ENCODE measurements around the gene POTEM.
"Not testable (repeated sequence)": the region's sequence is repeated elsewhere in the genome, so short reads cannot be mapped to it uniquely, and the experiment has no call there.

POTEM gene

GRCh38 chr14:19011703-19012102 is 44.5 kb downstream of the POTEM start:
- not testable (repeated sequence) for H3K79me1 ChIP-seq (ENCODE audit: low read length); H2AK5ac ChIP-seq (ENCODE audit: low read length); H3K4ac ChIP-seq (ENCODE audit: low read depth, low read length); H3K9ac ChIP-seq (ENCODE audit: low read length); H3K23ac ChIP-seq (ENCODE audit: low read length); H3K14ac ChIP-seq (ENCODE audit: low read length); H2BK12ac ChIP-seq (ENCODE audit: low read length); H3K18ac ChIP-seq (ENCODE audit: low read length); H3K4me1 ChIP-seq (ENCODE audit: control insufficient read depth in 1 of 2, insufficient read depth in 2 of 2, low read length in 2 of 2); H3K36me3 ChIP-seq (ENCODE audit: control insufficient read depth in 1 of 2, insufficient read depth in 2 of 2, low read length in 2 of 2); H3K79me2 ChIP-seq (ENCODE audit: control insufficient read depth, insufficient read depth, low read length, poor library complexity); H2BK120ac ChIP-seq (ENCODE audit: insufficient read depth, low read length, poor library complexity); H3K27me3 ChIP-seq (ENCODE audit: insufficient read depth, low read length); H2BK5ac ChIP-seq (ENCODE audit: low read depth, low read length, poor library complexity); H3K4me2 ChIP-seq (ENCODE audit: low read length); H4K8ac ChIP-seq (ENCODE audit: low read depth, low read length); H2AFZ ChIP-seq (ENCODE audit: insufficient read depth, low read length, poor library complexity); H3K9me3 ChIP-seq (ENCODE audit: insufficient read depth, low read depth, low read length); H4K91ac ChIP-seq (ENCODE audit: low read depth, low read length); H3K4me3 ChIP-seq (ENCODE audit: low read depth, low read length); H4K12ac ChIP-seq (ENCODE audit: low read depth, low read length); DNase-seq; H3K27ac ChIP-seq (ENCODE audit: low read depth, low read length)
- WGBS (ENCODE audit: extremely low coverage, insufficient coverage, insufficient read length) = no CpG with 5 or more reads among the region's 5 CpGs

- H3K18ac ChIP-seq (ENCODE audit: low read length); H3K4me1 ChIP-seq (ENCODE audit: control insufficient read depth in 1 of 2, insufficient read depth in 2 of 2, low read length in 2 of 2); H4K12ac ChIP-seq (ENCODE audit: low read depth, low read length); H3K14ac ChIP-seq (ENCODE audit: low read length); H3K23ac ChIP-seq (ENCODE audit: low read length); H3K79me2 ChIP-seq (ENCODE audit: control insufficient read depth, insufficient read depth, low read length, poor library complexity); H3K9ac ChIP-seq (ENCODE audit: low read length); H3K4me3 ChIP-seq (ENCODE audit: low read depth, low read length); H2BK120ac ChIP-seq (ENCODE audit: insufficient read depth, low read length, poor library complexity); H4K91ac ChIP-seq (ENCODE audit: low read depth, low read length); H2AFZ ChIP-seq (ENCODE audit: insufficient read depth, low read length, poor library complexity); H4K8ac ChIP-seq (ENCODE audit: low read depth, low read length); H3K36me3 ChIP-seq (ENCODE audit: control insufficient read depth in 1 of 2, insufficient read depth in 2 of 2, low read length in 2 of 2); H2AK5ac ChIP-seq (ENCODE audit: low read length); DNase-seq; H3K27me3 ChIP-seq (ENCODE audit: insufficient read depth, low read length); H3K9me3 ChIP-seq (ENCODE audit: insufficient read depth, low read depth, low read length); H3K79me1 ChIP-seq (ENCODE audit: low read length); H3K27ac ChIP-seq (ENCODE audit: low read depth, low read length); H2BK5ac ChIP-seq (ENCODE audit: low read depth, low read length, poor library complexity); H3K4me2 ChIP-seq (ENCODE audit: low read length); H3K4ac ChIP-seq (ENCODE audit: low read depth, low read length); H2BK12ac ChIP-seq (ENCODE audit: low read length): not testable (repeated sequence)
- no CpG with 5 or more reads among the region's 3 CpGs for WGBS (ENCODE audit: extremely low coverage, insufficient coverage, insufficient read length)
Observed at GRCh38 chr14:19015185-19015584, 48.0 kb downstream of the POTEM start.

- not testable (repeated sequence) for H4K8ac ChIP-seq (ENCODE audit: low read depth, low read length); H3K27ac ChIP-seq (ENCODE audit: low read depth, low read length)
Observed at GRCh38 chr14:19025080-19025589, 57.9 kb downstream of the POTEM start.

DNA sequence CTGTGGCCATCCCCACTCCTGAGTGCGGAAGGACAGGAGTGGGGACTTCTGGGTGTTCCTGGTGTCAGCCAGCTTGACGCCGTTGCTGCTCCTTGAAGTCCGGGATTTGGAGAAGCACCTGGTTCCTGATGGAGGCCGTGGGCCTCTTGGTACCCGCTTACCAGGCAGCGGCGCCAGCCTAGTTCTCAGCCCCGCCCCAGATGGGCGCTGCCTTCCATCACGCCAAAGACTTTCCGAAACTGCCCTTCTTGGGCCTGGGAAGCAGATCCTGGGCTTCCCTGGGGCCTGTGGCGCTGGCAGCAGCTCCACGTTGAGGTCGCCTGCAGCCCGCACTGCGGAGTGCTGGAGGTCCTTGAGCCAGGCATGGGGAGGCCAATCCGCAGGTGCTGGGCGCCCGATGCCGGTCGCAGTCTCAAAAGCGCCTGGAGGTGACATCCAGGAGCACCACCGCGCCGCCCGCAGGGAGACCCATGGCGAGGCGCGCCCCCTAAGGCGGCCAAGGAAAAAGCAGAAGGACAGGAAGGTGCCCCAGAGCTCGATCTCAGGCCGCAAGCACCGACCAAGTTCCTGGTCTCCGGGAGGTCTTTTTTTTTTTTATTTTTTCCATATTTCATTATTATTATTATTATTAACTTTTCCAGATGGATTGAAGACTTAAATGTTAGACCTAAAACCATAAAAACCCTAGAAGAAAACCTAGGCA is 59.6 kb downstream of the POTEM start:
- not testable (repeated sequence) for H3K9ac ChIP-seq (ENCODE audit: low read length); H4K8ac ChIP-seq (ENCODE audit: low read depth, low read length); H3K79me1 ChIP-seq (ENCODE audit: low read length)

More at GRCh38 chr14:19025080-19025589, 57.9 kb downstream of the POTEM start:
- H3K27me3 ChIP-seq (ENCODE audit: insufficient read depth, low read length); H3K4me3 ChIP-seq (ENCODE audit: low read depth, low read length); H3K79me1 ChIP-seq (ENCODE audit: low read length); DNase-seq; H3K9ac ChIP-seq (ENCODE audit: low read length); H2BK12ac ChIP-seq (ENCODE audit: low read length); H3K9me3 ChIP-seq (ENCODE audit: insufficient read depth, low read depth, low read length); H3K23ac ChIP-seq (ENCODE audit: low read length); H3K14ac ChIP-seq (ENCODE audit: low read length); H3K4me1 ChIP-seq (ENCODE audit: control insufficient read depth in 1 of 2, insufficient read depth in 2 of 2, low read length in 2 of 2); H2BK120ac ChIP-seq (ENCODE audit: insufficient read depth, low read length, poor library complexity); H2AFZ ChIP-seq (ENCODE audit: insufficient read depth, low read length, poor library complexity); H2AK5ac ChIP-seq (ENCODE audit: low read length); H3K4me2 ChIP-seq (ENCODE audit: low read length); H3K79me2 ChIP-seq (ENCODE audit: control insufficient read depth, insufficient read depth, low read length, poor library complexity); H4K91ac ChIP-seq (ENCODE audit: low read depth, low read length); H4K12ac ChIP-seq (ENCODE audit: low read depth, low read length); H2BK5ac ChIP-seq (ENCODE audit: low read depth, low read length, poor library complexity); H3K4ac ChIP-seq (ENCODE audit: low read depth, low read length); H3K18ac ChIP-seq (ENCODE audit: low read length); H3K36me3 ChIP-seq (ENCODE audit: control insufficient read depth in 1 of 2, insufficient read depth in 2 of 2, low read length in 2 of 2): not testable (repeated sequence)
- WGBS (ENCODE audit: extremely low coverage, insufficient coverage, insufficient read length) = no CpG with 5 or more reads among the region's 15 CpGs

More for the DNA sequence above, 59.6 kb downstream of the POTEM start:
- not testable (repeated sequence) for H4K12ac ChIP-seq (ENCODE audit: low read depth, low read length); H3K14ac ChIP-seq (ENCODE audit: low read length); H3K4me1 ChIP-seq (ENCODE audit: control insufficient read depth in 1 of 2, insufficient read depth in 2 of 2, low read length in 2 of 2); H3K18ac ChIP-seq (ENCODE audit: low read length); H3K79me2 ChIP-seq (ENCODE audit: control insufficient read depth, insufficient read depth, low read length, poor library complexity); H2AFZ ChIP-seq (ENCODE audit: insufficient read depth, low read length, poor library complexity); H3K4me2 ChIP-seq (ENCODE audit: low read length); H3K4me3 ChIP-seq (ENCODE audit: low read depth, low read length); H3K27me3 ChIP-seq (ENCODE audit: insufficient read depth, low read length); H3K27ac ChIP-seq (ENCODE audit: low read depth, low read length); H2AK5ac ChIP-seq (ENCODE audit: low read length); H2BK120ac ChIP-seq (ENCODE audit: insufficient read depth, low read length, poor library complexity); DNase-seq; H3K36me3 ChIP-seq (ENCODE audit: control insufficient read depth in 1 of 2, insufficient read depth in 2 of 2, low read length in 2 of 2); H2BK12ac ChIP-seq (ENCODE audit: low read length); H3K9me3 ChIP-seq (ENCODE audit: insufficient read depth, low read depth, low read length); H3K4ac ChIP-seq (ENCODE audit: low read depth, low read length); H2BK5ac ChIP-seq (ENCODE audit: low read depth, low read length, poor library complexity); H3K23ac ChIP-seq (ENCODE audit: low read length); H4K91ac ChIP-seq (ENCODE audit: low read depth, low read length)
- no CpG with 5 or more reads among the region's 35 CpGs for WGBS (ENCODE audit: extremely low coverage, insufficient coverage, insufficient read length)

Measured in trophoblast cell (in vitro differentiated cells and primary cell).